ENCODE measurements around the gene CDC34.
A peak's percentile ranks its signal among the peaks of the same experiment; 100 is the strongest.

The CDC34 gene

DNA sequence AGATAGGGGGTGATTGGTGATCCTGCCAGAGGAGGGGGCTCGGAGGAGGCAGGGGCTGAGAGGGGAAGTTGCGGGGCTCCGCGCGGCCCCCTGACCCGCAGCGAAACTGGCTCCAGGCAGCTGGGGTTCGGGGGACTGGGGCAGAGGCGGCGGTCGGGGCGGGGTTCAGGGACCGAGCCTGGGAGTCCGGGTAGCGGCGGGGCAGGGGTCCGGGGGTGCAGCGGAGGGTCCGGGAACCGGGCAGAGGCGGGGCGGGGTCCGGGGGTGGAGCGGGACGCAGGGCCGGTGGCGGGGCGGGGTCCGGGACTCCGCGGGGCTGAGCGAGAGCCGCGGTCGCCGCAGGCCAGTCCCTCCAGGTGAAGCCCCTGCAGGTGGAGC, 34.1 kb upstream of the CDC34 start:
- no peak for DNase-seq (ENCODE audit: low spot score)

GRCh38 chr19:497869-498510, 33.6 kb upstream of the CDC34 start:
- DNase-seq (ENCODE audit: low spot score) = no peak

GRCh38 chr19:498511-498891, 33.1 kb upstream of the CDC34 start:
- peak; percentile 48 for DNase-seq (ENCODE audit: low spot score)

DNA sequence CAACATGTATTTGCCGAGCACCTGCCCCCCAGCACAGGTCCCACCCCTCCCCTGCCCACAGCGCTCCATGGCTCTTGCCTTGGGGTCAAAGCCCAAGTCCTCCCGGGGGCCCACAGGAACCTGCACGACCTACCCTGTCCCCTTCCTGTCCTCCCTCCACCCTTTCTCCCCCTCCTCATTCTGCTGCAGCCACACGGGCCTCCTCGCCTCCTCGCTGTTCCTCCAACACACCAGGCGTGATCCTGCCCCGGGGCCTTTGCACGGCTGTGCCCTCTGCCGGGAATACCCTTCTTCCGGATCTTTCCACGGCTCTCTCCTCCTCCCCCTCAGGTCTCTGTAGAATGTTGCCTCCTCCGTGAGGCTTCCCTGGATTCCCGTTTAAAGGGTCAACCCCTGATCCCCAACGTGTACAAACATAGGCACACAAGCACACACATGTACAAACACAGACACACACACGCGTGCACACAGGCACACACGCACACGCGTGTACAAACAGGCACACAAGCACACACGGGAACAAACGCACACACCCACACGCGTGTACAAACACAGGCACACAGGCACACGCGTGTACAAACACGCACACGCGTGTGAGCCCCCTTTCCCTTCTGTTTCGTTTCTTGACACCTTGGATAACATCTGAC, 32.5 kb upstream of the CDC34 start:
- DNase-seq (ENCODE audit: low spot score) = no peak

GRCh38 chr19:501646-502045, 29.9 kb upstream of the CDC34 start:
- no peak for DNase-seq (ENCODE audit: low spot score)

GRCh38 chr19:504616-505015, 26.9 kb upstream of the CDC34 start:
- no peak for DNase-seq (ENCODE audit: low spot score)

DNA sequence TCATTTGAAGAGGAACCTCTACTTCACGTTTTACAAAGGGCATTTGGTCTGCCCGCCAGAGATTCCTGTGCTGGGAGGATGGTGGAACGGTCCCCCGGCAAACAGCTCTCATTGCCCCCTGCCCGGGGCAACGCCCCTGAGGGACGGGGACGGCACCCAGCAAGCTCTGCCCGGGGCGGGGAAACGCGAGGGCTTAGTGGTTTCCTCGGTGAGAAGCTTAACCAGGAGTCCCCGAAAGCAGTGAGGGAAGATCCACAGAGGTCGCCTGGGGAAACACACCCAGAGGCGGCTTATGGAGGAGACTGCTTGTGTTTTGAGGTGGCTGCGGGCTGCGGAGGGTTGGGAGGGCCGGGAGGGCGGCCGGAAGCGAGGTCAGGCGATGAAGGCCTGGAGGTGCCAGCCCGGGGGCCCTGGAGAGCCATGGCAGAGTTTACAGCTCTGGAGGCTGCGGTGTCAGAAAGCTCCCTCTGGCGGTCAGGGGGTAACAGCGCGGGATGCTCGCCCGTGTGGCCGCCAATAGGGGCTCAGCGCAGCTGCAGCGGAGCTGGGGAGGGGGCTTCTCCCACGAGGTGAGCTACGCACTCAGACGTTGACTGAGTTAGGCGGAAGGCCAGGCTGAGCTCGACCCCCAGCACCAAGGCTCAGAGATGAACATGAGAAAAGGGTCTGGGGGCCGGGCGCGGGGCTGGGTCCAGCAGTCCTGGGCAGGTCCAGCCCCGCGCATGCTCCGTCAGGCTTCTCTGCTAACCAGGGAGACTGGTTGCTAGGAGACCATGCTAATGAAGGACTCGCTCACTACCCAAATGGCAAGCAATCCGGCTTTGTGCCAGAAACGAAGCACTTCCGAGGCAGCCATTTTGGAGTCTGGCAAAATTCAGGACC, 24.9 kb upstream of the CDC34 start:
- DNase-seq (ENCODE audit: low spot score) = peak; percentile 98

GRCh38 chr19:507286-508203, 24.0 kb upstream of the CDC34 start, which contains the start of gene TPGS1:
Gene TPGS1, plus strand, starts transcription at chr19:507497. Its CDS starts 10 bp downstream, at chr19:507507.
- DNase-seq (ENCODE audit: low spot score) = peak; percentile 89

DNA sequence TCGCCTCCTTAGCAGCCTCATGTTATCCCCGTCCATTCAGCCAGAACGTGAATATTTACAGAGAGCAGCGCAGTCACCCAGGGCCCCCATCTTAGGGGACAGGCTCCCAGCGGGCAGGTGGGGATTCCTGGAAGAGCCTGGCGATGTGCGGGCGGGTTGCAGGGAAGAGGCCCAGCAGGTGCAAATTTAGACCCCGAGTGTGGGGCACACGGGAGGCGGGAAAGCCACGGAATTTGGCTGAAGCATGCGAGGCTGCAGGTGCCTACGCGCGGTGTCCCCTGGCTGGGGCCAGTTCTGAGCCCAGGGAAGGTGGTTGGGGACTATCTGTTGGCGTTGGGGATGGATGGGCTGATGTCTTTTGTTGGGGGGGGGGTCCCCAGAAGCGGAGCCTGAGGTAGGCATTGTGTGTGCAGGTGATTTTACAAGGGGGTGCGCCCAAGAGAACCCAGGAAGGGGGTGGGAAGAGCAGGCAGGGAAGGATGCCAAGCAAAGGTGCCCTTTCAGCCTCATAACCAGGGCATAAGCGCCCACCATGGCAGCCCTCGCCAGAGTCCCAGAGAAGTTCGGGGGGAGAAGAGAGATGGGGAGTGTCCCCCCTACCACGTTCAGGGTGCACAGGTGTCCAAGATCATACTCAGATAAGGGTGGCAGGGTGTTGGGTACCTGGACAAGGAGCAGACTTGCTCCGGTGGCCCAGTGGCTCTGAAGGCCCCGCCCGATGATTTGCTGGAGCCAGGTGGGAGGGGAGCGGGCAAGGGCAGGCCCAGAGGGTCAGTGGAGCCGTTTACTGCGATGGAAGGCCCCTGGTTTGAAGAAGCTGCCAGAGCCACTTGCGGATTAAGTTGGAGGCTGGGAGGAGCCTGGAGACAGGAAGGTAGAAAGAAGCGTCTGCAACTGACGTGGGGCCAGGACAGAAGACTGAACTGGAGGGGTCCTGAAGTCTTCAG, 23.1 kb upstream of the CDC34 start:
- no peak for DNase-seq (ENCODE audit: low spot score)

GRCh38 chr19:510606-511100, 20.9 kb upstream of the CDC34 start:
- DNase-seq (ENCODE audit: low spot score) = peak; percentile 96

DNA sequence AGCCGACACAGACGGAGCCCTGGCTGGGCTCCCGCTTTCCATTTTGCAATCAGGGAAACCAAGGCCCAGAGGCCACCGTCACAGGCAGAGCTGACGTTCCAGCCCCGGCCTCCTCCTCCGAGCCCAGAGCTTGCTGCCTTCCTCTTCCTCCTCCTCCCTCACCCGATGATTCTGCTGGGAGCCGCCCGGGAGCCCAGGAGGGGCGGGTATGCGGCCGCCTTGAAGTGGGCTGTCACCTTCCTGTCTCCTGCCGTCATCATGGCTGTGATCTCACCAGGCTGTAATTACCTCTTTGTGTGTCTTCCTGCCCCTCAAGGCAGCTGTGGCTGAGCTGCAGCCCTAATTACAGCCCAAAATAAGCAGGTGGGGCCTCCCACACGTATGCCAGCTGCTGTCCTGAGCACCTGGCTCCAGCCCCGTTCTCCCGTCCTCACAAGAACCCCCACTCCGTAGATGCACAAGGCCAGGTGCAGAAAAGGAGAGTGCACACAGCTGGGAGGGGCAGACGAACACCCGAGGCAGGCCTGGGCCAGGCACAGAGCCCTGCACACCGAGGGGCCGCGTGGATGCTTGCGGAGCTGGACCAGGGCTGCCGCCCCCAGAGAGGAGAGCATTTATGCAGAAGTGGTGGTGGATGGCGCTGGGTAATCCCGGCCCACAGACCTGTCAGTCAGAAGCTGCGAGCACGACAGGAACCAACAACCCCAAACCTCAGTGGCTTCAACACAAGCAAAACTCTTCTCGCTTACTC, 20.3 kb upstream of the CDC34 start:
- peak; percentile 96 for DNase-seq (ENCODE audit: low spot score)

DNA sequence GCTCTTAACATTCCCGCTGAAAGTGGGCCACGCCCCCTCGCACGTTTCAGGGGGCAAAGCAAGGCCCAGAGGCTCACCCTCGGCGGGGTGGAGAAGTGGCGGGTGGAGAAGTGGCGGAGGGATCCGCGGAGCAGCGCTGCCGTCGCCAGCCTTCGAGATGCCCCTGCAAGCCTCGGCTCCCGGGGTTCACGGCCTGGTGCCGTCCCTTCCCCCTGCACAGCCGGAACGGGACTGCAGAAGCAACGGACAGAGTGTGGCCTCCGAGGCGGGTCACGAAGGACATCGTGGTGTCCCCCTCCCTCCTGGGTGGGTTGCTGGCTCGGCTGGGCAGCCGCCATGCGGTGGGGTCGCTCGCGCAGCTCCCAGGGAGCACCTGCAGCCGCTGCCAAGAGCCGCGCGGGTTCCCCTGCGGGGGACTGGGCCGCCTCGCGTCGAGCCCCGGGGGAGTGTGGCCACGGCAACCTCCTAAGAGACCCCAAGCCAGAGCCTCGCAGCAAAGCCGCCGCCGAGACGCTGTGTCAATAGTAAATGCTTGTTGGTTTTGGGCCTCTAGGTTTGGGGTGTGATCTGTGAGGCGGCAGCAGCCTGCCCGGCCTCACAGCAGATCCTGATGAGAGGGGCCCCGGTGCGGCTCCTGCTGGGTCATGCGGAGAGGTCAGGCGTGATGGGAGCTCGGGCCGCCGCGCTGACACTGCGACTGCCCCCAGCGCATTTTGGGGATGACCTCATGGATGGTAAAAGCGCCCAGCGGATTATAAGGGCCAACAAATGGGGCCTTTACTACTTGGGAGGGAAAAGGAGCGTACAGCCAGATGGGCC, 18.8 kb upstream of the CDC34 start:
- DNase-seq (ENCODE audit: low spot score) = no peak

DNA sequence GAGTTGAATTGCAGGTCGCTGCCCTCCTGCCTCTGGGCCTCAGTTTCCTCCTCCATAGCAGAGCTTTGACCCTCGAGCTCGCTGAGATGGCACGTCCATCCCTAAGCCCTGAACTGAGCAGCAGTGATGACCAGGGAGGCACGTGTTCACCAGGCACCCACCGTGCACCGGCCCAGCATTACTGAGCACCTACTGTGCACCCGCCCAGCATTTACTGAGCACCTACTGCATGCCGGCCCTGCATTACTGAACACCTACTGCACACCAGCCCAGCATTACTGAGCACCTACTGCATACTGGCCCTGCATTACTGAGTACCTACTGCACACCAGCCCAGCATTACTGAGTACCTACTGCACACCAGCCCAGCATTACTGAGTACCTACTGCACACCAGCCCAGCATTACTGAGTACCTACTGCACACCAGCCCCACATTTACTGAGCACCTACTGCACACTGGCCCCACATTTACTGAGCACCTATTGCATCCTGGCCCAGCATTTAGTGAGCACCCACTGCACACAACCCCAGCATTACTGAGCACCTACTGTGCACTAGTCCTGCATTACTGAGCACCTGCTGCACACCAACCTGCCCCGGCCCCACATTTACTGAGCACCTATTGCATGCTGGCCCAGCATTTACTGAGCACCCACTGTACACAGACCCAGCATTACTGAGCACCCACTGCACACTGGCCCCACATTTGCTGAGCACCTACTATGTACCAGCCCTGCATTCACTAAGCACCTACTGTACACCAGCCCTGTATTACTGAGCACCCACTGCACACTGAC, 18.0 kb upstream of the CDC34 start:
- no peak for DNase-seq (ENCODE audit: low spot score)

GRCh38 chr19:514166-514663, 17.3 kb upstream of the CDC34 start:
- DNase-seq (ENCODE audit: low spot score) = no peak

DNA sequence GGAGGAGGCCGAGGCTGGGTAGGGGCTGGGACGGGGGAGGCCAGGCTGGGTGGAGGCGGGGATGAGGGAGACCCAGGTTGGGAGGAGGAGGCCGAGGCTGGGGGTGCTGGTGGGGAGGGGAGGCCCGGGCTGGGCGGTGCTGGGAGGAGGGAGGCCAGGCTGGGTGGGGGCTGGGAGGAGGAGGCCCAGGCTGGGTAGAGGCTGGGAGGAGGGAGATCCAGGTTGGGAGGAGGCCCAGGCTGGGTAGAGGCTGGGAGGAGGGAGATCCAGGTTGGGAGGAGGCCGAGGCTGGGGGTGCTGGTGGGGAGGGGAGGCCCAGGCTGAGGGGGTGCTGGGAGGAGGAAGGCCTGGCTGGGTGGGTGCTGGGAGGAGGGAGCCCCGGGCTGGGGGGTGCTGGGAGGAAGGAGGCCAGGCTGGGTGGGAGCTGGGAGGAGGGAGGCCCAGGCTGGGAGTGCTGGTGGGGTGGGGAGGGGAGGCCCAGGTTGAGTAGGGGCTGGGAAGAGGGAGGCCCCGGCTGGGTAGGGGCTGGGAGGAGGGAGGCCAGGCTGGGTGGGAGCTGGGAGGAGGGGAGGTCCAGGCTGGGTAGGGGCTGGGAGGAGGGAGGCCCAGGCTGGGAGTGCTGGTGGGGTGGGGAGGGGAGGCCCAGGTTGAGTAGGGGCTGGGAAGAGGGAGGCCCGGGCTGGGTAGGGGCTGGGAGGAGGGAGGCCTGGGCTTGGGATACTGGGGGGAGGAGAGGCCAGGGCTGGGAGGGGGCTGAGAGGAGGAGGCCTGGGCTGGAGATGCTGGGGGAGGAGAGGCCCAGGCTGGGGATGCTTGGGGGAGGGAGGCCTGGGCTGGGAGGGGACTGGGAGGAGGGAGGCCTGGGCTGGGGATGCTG, 13.6 kb upstream of the CDC34 start:
- DNase-seq (ENCODE audit: low spot score) = no peak

DNA sequence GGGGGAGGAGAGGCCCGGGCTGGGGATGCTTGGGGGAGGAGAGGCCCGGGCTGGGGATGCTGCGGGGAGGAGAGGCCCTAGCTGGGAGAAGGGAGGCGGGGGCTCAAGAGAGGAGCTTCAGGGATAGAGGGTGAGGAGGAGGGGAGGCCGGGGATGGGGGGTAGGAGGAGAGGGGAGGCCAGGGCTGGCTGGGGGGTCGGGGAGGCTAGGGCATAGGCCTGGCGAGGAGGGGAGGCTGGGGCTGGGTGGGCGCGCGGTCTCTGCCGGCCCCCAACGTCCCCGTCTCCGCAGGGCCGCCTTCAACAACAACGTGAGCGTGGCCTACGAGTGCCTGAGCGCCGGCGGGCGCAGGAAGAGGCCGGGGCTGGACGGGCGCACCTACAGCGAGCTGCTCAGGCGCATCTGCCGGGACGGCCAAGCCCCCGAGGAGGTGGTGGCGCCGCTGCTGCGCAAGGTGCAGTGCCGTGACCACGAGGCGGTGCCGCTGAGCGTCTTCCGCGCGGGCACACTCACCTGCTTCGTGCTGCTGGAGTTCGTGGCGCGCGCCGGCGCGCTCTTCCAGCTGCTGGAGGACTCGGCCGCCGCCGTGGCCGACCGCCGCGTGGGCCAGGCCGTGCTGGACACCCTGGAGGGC, 12.8 kb upstream of the CDC34 start:
- DNase-seq (ENCODE audit: low spot score) = no peak
